SJCRH30 (cell line): ENCODE data around the gene CAB39L. TPM values are rescaled to one million over a fixed set of nuclear protein-coding genes. Genes with fewer than 3 reads are reported as not detected.
A peak's percentile ranks its signal among the peaks of the same experiment; 100 is the strongest.

Experiments
- DNase-seq, 2 experiments: peaks; one replicate each; pipeline ENCODE4 v3.0.0-alpha.2; 2015 to 2020
- H3K27ac ChIP-seq: fragments of 250-450 bp; sonication (Bioruptor Pico); 2 replicates; pipeline ENCODE4 v1.5.1; 2020; ENCODE audit warnings: mild to moderate bottlenecking, moderate library complexity
- H3K27me3 ChIP-seq: fragments of 250-450 bp; sonication (Bioruptor Pico); 2 replicates; pipeline ENCODE4 v1.5.1; 2020; ENCODE audit warnings: mild to moderate bottlenecking, moderate library complexity
- H3K36me3 ChIP-seq: fragments of 250-450 bp; sonication (Bioruptor Pico); 2 replicates; pipeline ENCODE4 v1.5.1; 2020; ENCODE audit warnings: mild to moderate bottlenecking, moderate library complexity
- H3K4me1 ChIP-seq: fragments of 250-450 bp; sonication (Bioruptor Pico); 2 replicates; pipeline ENCODE4 v1.5.1; 2020; ENCODE audit warnings: mild to moderate bottlenecking, moderate library complexity
- H3K4me3 ChIP-seq: fragments of 250-450 bp; sonication (Bioruptor Pico); 2 replicates; pipeline ENCODE4 v1.5.1; 2020; ENCODE audit warnings: mild to moderate bottlenecking, moderate library complexity
- H3K9me3 ChIP-seq: fragments of 250-450 bp; sonication (Bioruptor Pico); replicated peaks from 2 replicates; pipeline ENCODE4 v1.5.1; 2020; ENCODE audit warnings: mild to moderate bottlenecking, moderate library complexity
- total RNA-seq: library from RNA; depleted of rRNA; stranded (reverse); fragments of >200 nt; shearing (Covaris generic); gene quantifications from 2 replicates; pipeline ENCODE4 v1.2.3, GENCODE V29; 2014

Gene CAB39L
- total RNA-seq, 1 experiment from 2014 or later = 2.4 TPM

DNA sequence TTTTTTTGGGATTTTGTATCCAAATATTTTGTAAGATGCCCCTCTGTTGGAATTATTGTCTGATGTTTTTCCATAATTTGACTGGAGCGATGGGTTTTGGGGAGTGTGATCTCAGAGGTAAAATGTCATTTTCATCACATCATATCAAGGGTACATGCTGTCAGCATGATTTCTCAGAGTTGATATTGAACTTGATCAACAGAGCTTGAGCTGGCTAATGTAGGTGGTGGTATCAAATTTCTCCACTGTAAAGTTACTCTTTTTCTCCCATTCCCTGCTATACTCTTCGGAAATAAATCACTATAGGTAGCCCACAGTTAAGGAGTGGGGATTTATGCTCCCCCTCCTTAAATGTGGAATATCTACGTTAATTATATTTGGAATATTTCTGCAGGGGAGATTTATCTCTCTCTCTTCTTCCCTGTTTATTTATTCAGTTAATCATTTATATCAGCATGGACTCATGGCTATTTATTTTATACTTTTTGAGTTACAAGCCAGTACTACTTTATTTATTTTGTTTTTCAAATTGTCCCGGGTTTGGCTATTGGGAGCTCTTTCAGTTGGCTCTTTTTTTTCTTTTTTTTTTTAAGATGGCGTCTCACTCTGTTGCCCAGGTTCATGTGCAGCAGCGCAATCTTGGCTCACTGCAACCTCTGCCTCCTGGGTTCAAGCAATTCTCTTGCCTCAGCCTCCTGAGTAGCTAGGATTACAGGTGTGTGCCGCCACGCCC lies 9.0 kb upstream of the CAB39L start:
- no peak overlapping the region for H3K27ac ChIP-seq
- DNase-seq = no peak
- H3K4me1 ChIP-seq = no peaks in the 10 kb centered on the region
- H3K27me3 ChIP-seq = no peaks in the 10 kb centered on the region
- H3K9me3 ChIP-seq = no peaks in the 10 kb centered on the region
- H3K36me3 ChIP-seq = no peaks in the 10 kb centered on the region
- H3K4me3 ChIP-seq = no peak overlapping the region

GRCh38 chr13:49450105-49450819 lies 6.4 kb upstream of the CAB39L start:
- Histone ChIP-seq H3K4me3 (no peak overlapping the region), H3K4me1 (no peaks in the 10 kb centered on the region)
- DNase-seq = no peak

GRCh38 chr13:49448753-49449152 lies 4.9 kb upstream of the CAB39L start:
- Histone ChIP-seq H3K4me3 (no peak overlapping the region), H3K27ac (no peak overlapping the region), H3K27me3 (no peaks in the 10 kb centered on the region), H3K36me3 (no peaks in the 10 kb centered on the region), H3K4me1 (no peaks in the 10 kb centered on the region), H3K9me3 (no peaks in the 10 kb centered on the region)
- DNase-seq = no peak

More at GRCh38 chr13:49450105-49450819, 6.4 kb upstream of the CAB39L start:
- H3K36me3 ChIP-seq = no peaks in the 10 kb centered on the region
- H3K27me3 ChIP-seq = no peaks in the 10 kb centered on the region
- H3K9me3 ChIP-seq = no peaks in the 10 kb centered on the region
- H3K27ac ChIP-seq = no peak overlapping the region

- DNase-seq = no peak
- Histone ChIP-seq H3K27me3 (no peaks in the 10 kb centered on the region), H3K4me3 (peak overlapping the region; percentile 74), H3K9me3 (no peaks in the 10 kb centered on the region), H3K4me1 (no peaks in the 10 kb centered on the region), H3K36me3 (no peaks in the 10 kb centered on the region), H3K27ac (peak overlapping the region; percentile 93; the same call in 1 of the 2 replicates)
Measured at GRCh38 chr13:49446473-49446872, 2.6 kb upstream of the CAB39L start.

DNA sequence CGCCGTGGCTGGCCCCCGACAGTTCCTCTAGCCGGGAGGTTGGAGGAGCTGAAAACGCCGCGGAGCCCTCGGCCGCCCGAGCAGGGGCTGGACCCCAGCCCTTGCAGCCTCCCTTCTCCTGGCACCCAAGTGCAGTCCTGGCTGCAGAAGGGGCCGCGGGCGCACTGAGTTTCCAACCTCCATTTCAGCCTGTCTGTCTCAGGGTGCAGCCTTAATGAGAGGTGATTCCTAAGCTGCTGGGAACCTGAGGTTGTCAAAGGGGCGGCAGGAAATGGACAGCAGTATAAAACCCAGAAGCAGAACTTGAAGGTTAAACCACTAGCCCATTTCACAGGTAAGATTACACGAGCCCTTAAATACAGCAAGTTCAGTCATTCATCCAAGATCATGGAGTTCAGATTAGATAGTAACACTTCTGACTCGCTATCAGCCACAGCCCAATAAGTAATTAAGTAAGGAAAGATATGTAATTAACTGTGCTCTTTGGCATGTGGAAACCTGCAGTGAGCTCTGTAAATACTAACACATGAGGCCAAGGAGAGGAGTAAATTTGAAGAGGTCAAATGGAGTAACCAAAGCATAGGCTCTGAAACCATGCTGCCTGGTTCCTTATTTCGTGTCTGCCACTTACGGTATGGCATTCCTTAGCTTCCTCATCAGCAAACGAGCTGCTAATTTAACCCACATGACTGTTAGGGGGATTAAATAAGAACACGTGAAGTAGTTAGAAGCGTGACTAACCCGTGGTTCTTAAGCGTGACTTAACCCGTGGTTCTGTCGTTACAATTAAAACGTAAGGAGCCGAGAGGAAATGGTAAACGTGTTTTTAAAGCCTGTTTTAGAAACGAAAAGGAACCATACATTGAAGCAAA lies 896 bp upstream of the CAB39L start:
- no peaks in the 10 kb centered on the region for H3K4me1 ChIP-seq
- no peaks in the 10 kb centered on the region for H3K27me3 ChIP-seq
- H3K4me3 ChIP-seq = peak overlapping the region; percentile 74
- H3K36me3 ChIP-seq = no peaks in the 10 kb centered on the region
- no peaks in the 10 kb centered on the region for H3K9me3 ChIP-seq
- peak overlapping the region; percentile 93 for H3K27ac ChIP-seq
- peak; percentile 51 to 78 for DNase-seq

- H3K4me3 ChIP-seq = peak overlapping the region; percentile 74
- H3K36me3 ChIP-seq = no peaks in the 10 kb centered on the region
- no peaks in the 10 kb centered on the region for H3K27me3 ChIP-seq
- H3K4me1 ChIP-seq = peaks cover 5% of the 10 kb centered on the region; the same call in 1 of the 2 replicates
- H3K27ac ChIP-seq = peak overlapping the region; percentile 93
- no peaks in the 10 kb centered on the region for H3K9me3 ChIP-seq
- DNase-seq = peak; percentile 53 to 74
Measured at GRCh38 chr13:49443357-49443703, 534 bp downstream of the CAB39L start.

GRCh38 chr13:49441846-49442245 lies 2.0 kb downstream of the CAB39L start:
- Histone ChIP-seq H3K9me3 (no peaks in the 10 kb centered on the region), H3K27me3 (no peaks in the 10 kb centered on the region), H3K4me3 (no peak overlapping the region), H3K27ac (no peak overlapping the region), H3K4me1 (peaks cover 7% of the 10 kb centered on the region; the same call in 1 of the 2 replicates), H3K36me3 (no peaks in the 10 kb centered on the region)
- DNase-seq = no peak

GRCh38 chr13:49441312-49441711 lies 2.6 kb downstream of the CAB39L start:
- H3K27ac ChIP-seq = no peak overlapping the region
- H3K4me3 ChIP-seq = no peak overlapping the region
- no peak for DNase-seq
- no peaks in the 10 kb centered on the region for H3K36me3 ChIP-seq
- H3K4me1 ChIP-seq = peaks cover 7% of the 10 kb centered on the region; the same call in 1 of the 2 replicates
- H3K9me3 ChIP-seq = no peaks in the 10 kb centered on the region
- no peaks in the 10 kb centered on the region for H3K27me3 ChIP-seq

DNA sequence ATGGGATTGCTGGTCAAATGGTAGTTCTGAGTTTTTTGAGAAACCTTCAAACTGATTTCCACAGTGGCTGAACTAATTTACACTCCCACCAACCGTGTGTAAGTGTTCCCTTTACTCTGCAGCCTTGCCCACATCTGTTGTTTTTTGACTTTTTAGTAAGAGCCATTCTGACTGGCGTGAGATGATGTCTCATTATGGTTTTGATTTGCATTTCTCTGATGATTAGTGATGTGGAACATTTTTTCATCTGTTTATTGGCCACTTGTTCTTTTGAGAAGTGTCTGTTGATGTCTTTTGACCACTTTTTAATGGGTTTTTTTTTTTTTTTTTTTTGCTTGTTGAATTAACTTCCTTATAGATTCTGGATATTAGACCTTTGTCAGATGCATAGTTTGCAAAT lies 4.3 kb downstream of the CAB39L start:
- no peak for DNase-seq
- H3K4me1 ChIP-seq = peaks cover 7% of the 10 kb centered on the region; the same call in 1 of the 2 replicates
- H3K9me3 ChIP-seq = no peaks in the 10 kb centered on the region
- H3K27me3 ChIP-seq = no peaks in the 10 kb centered on the region
- no peak overlapping the region for H3K4me3 ChIP-seq
- no peaks in the 10 kb centered on the region for H3K36me3 ChIP-seq
- H3K27ac ChIP-seq = no peak overlapping the region

GRCh38 chr13:49437705-49438104 lies 6.2 kb downstream of the CAB39L start:
- H3K27ac ChIP-seq = no peak overlapping the region
- H3K4me1 ChIP-seq = peaks cover 7% of the 10 kb centered on the region; the same call in 1 of the 2 replicates
- H3K4me3 ChIP-seq = no peak overlapping the region
- no peak for DNase-seq
- no peaks in the 10 kb centered on the region for H3K36me3 ChIP-seq
- no peaks in the 10 kb centered on the region for H3K27me3 ChIP-seq
- H3K9me3 ChIP-seq = no peaks in the 10 kb centered on the region

DNA sequence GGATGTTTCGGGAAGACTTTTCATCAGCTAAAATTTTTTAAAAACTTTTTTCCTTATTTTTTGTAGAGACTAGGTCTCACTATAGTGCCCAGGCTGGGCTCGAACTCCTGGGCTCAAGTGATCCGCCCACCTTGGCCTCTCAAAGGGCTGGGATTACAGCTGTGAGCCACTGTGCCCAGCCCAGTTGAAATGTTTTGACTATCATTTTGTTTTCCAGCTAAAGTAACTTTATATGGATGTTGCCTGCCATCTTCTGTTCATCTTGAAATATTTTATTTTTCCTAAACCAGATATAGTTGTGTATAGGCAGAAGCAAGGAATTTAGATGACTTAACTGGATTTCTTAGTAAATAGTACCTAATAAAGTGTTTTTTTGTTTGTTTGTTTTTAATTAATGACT lies 7.0 kb downstream of the CAB39L start:
- Histone ChIP-seq H3K27ac (no peak overlapping the region), H3K36me3 (no peaks in the 10 kb centered on the region), H3K9me3 (no peaks in the 10 kb centered on the region), H3K27me3 (no peaks in the 10 kb centered on the region), H3K4me3 (no peak overlapping the region), H3K4me1 (peaks cover 7% of the 10 kb centered on the region; the same call in 1 of the 2 replicates)
- peak in 1 of 2 experiments; percentile 18 for DNase-seq

- H3K27ac ChIP-seq = no peak overlapping the region
- no peaks in the 10 kb centered on the region for H3K9me3 ChIP-seq
- H3K36me3 ChIP-seq = no peaks in the 10 kb centered on the region
- no peak for DNase-seq
- H3K4me1 ChIP-seq = peaks cover 7% of the 10 kb centered on the region; the same call in 1 of the 2 replicates
- H3K27me3 ChIP-seq = no peaks in the 10 kb centered on the region
- no peak overlapping the region for H3K4me3 ChIP-seq
Measured at GRCh38 chr13:49435992-49436391, 7.9 kb downstream of the CAB39L start.

DNA sequence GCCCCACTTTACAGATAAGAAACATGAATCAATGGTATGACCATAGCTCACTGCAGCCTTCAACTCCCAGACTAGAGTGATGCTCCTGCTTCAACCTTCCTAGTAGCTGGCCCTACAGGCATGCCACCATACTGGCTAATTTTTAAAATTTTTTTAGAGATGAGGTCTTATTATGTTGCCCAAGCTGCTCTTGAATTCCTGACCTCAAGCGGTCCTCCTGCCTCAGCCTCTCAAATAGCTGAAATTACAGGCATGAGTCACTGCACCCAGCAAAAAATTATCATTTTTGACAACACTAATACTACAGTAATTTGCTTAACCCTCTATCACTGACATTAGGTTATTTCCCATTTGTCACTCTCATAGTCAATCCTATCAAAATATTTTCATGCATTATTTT lies 14.7 kb downstream of the CAB39L start:
- no peak overlapping the region for H3K4me3 ChIP-seq
- no peaks in the 10 kb centered on the region for H3K9me3 ChIP-seq
- no peaks in the 10 kb centered on the region for H3K27me3 ChIP-seq

DNA sequence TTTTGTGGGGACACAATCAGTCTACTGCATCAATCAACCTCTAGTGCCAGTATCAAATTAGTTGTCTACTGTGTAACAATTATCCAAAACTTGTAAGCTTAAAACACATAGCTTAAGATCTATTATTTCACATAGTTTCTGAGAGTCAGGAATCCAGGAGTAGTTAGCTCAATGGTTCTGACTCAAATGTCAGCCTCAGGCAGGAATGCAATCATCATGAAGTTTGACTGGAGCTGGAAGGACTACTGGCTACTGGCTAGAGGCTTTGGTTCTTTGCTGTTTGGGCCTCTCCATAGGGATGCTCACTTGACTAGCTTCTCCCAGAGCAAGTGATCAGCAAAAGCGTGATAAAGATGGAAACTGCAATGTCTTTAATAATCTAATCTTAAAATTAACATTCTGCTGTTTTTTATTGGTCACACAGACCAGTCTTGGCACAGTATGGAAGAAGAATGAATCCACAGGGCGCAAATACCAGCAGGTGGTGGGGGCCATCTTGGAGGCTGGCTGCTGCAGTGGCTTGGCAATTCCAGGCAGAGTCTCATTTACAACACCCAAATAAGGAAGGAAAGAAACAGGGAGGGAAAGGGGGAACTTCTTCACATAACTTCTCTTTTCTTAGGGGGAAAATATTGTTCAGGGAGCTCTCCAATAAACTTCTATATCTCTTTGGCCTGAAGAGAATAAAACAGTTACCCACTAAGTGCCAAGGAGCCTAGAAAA lies 15.7 kb downstream of the CAB39L start:
- DNase-seq = no peak
- H3K27ac ChIP-seq = no peak overlapping the region

More for the DNA sequence above, 14.7 kb downstream of the CAB39L start:
- DNase-seq = no peak
- Histone ChIP-seq H3K4me1 (no peaks in the 10 kb centered on the region), H3K27ac (no peak overlapping the region), H3K36me3 (no peaks in the 10 kb centered on the region)

More for the DNA sequence above, 15.7 kb downstream of the CAB39L start:
- H3K4me3 ChIP-seq = no peak overlapping the region
- H3K27me3 ChIP-seq = no peaks in the 10 kb centered on the region
- no peaks in the 10 kb centered on the region for H3K9me3 ChIP-seq
- no peaks in the 10 kb centered on the region for H3K36me3 ChIP-seq
- no peaks in the 10 kb centered on the region for H3K4me1 ChIP-seq
